Nephron progenitor cell (in vitro differentiated cells): ENCODE results near the gene OXCT1.

Source experiments
- DNase-seq: peaks from one replicate; pipeline ENCODE4 v3.0.0; 2021
- H3K27ac Mint-ChIP-seq: 2 replicates; pipeline ENCODE4 v1.8.0; 2021; ENCODE audit warnings: mild to moderate bottlenecking, moderate library complexity, mixed read lengths
- H3K27me3 Mint-ChIP-seq: 2 replicates; pipeline ENCODE4 v1.8.0; 2021; ENCODE audit warnings: mild to moderate bottlenecking, low read depth, mixed read lengths; ENCODE audit not compliant: poor library complexity
- H3K36me3 Mint-ChIP-seq: 2 replicates; pipeline ENCODE4 v1.8.0; 2021; ENCODE audit warnings: low read depth, mixed read lengths
- H3K4me1 Mint-ChIP-seq: 2 replicates; pipeline ENCODE4 v1.8.0; 2021; ENCODE audit warnings: mixed read lengths
- H3K4me3 Mint-ChIP-seq: 2 replicates; pipeline ENCODE4 v1.8.0; 2021; ENCODE audit warnings: mild to moderate bottlenecking, moderate library complexity, mixed read lengths
- H3K9me3 Mint-ChIP-seq: 2 replicates; pipeline ENCODE4 v1.8.0; 2021; ENCODE audit warnings: mild to moderate bottlenecking, moderate library complexity, mixed read lengths
- TF ChIP-seq, protein P1 (sequence below): fragments of 200-600 bp; sonication (generic); IDR thresholded peaks from 2 replicates; pipeline ENCODE4 v1.5.0; 2021; ENCODE audit warnings: antibody characterized with exemption

OXCT1 gene

DNA sequence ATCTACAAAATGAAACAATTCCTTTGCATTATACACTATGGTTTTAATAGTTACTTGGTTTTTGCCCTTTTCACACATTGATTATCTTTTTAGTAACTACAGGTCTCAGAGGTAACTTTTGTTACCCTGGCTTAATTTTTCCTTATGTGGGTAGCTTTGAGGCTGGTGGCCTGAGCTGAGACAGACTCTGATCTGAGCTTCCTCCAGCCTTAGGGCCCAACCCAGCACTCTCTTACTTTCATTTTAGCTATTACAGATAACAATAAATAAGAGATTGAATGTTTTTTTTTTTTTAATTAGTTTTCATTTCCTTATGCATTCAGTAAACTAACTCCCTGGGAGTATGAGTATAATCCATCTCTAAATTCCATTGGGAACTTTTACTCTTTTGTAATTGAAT lies 15.1 kb upstream of the OXCT1 start:
- Mint-ChIP-seq H3K9me3 (peaks cover 13% of the 10 kb centered on the region), H3K4me3 (no peak overlapping the region), H3K27me3 (peaks cover 6% of the 10 kb centered on the region), H3K4me1 (no peaks in the 10 kb centered on the region), H3K27ac (no peak overlapping the region), H3K36me3 (no peaks in the 10 kb centered on the region)
- DNase-seq = no peak
- TF ChIP-seq, protein P1, sequence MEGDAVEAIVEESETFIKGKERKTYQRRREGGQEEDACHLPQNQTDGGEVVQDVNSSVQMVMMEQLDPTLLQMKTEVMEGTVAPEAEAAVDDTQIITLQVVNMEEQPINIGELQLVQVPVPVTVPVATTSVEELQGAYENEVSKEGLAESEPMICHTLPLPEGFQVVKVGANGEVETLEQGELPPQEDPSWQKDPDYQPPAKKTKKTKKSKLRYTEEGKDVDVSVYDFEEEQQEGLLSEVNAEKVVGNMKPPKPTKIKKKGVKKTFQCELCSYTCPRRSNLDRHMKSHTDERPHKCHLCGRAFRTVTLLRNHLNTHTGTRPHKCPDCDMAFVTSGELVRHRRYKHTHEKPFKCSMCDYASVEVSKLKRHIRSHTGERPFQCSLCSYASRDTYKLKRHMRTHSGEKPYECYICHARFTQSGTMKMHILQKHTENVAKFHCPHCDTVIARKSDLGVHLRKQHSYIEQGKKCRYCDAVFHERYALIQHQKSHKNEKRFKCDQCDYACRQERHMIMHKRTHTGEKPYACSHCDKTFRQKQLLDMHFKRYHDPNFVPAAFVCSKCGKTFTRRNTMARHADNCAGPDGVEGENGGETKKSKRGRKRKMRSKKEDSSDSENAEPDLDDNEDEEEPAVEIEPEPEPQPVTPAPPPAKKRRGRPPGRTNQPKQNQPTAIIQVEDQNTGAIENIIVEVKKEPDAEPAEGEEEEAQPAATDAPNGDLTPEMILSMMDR = no peak

DNA sequence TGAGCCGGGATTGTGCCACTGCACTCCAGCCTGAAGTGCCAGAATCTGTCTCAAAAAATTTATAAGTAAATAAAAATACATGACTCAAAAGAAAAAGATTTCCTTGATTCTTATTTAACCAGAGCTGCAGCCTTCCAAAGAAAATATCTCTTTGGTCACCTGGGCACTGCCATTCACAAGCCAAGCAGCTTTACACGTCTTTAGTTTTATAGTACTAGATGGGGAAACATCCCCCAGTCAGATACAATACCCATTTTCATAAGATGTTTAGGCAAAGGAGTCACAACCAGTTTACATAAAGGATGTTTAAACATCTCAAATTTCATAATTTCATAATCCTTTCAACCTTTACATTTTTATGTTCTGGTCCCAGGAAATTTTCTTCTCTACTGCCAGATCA lies 13.7 kb upstream of the OXCT1 start:
- H3K36me3 Mint-ChIP-seq = no peaks in the 10 kb centered on the region
- peaks cover 6% of the 10 kb centered on the region for H3K27me3 Mint-ChIP-seq
- H3K4me3 Mint-ChIP-seq = no peak overlapping the region
- H3K27ac Mint-ChIP-seq = no peak overlapping the region
- no peak for DNase-seq
- no peaks in the 10 kb centered on the region for H3K4me1 Mint-ChIP-seq
- TF ChIP-seq, protein P1 = no peak
- peaks cover 13% of the 10 kb centered on the region for H3K9me3 Mint-ChIP-seq

DNA sequence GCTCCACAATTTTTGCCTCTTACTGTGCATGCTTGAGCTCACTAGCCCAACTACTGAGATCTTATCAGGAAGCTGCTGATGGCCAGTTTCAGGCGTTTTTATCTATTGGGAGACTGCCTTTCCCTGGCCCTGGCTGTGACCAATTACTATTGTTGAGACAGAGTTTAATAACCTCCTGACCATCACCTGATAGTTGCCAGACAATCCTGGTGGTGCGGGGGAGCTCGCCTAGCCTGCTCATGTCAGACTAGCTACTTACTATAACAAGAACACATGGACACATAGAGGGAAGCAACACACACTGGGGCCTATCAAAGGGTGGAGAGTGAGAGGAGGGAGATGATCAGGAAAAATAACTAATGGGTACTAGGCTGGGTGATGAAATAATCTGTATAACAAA lies 13.0 kb upstream of the OXCT1 start:
- H3K27ac Mint-ChIP-seq = no peak overlapping the region
- DNase-seq = no peak

DNA sequence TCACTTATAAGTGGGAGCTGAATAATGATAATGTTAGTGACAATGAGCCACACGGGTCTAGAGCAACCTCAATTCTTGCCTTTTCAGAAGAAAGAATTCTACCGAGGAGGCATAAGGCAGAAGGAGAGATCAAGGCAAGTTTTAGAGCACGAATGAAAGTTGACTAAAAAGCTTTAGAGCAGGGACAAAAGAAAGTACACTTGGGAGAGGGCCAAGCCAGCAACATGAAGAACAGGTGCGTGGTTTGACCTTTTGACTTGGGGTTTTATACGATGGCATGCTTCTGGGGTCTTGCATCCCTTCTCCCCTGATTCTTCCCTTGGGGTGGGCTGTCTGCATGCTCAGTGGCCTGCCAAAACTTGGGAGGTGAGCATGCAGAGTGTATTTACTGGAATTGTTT lies 12.5 kb upstream of the OXCT1 start:
- DNase-seq = no peak
- Mint-ChIP-seq H3K27ac (no peak overlapping the region), H3K4me1 (no peaks in the 10 kb centered on the region), H3K9me3 (peaks cover 10% of the 10 kb centered on the region), H3K27me3 (peaks cover 3% of the 10 kb centered on the region), H3K4me3 (no peak overlapping the region), H3K36me3 (no peaks in the 10 kb centered on the region)
- TF ChIP-seq, protein P1 = no peak

More for the DNA sequence above, 13.0 kb upstream of the OXCT1 start:
- TF ChIP-seq, protein P1 = no peak
- H3K4me1 Mint-ChIP-seq = no peaks in the 10 kb centered on the region
- peaks cover 13% of the 10 kb centered on the region for H3K9me3 Mint-ChIP-seq
- H3K36me3 Mint-ChIP-seq = no peaks in the 10 kb centered on the region
- peaks cover 5% of the 10 kb centered on the region for H3K27me3 Mint-ChIP-seq
- H3K4me3 Mint-ChIP-seq = no peak overlapping the region

DNA sequence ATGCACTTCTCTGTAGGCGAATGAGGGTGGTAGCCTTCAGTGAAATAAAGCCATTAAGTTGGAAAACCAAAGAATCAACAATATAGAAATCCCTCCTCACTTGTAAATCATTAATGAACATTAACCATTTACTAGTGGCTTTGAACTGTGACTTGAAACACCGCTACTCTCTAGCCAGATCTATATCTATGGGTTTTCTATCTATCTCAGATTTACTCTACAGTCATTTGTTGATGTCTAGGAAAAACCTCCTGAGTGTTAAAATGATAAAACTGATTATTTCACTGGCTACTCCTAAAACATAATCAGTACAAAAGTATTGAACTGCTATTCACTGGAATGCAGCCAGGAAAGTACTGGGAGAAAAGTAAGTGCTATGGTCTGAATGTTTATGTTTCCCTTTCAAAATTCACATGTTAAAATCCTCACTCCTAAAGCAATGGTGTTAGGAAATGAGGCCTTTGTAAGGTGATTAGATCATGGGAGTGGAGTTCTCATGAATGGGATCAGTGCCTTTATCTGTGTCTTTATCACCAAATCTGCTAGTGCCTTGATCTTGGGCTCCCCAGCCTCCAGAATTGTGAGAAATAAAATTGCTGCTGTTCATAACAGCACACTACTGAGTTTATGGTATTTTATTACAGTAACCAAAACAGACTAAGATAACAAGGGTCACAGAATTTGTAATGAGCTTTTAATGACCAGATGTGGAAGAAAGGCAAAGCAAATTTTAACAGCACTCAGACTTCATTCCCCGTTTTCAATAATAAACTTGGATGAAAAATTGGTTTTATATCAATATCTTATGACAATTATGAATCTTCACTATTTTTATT lies 8.6 kb upstream of the OXCT1 start:
- Mint-ChIP-seq H3K27me3 (peaks cover 7% of the 10 kb centered on the region), H3K4me3 (no peak overlapping the region), H3K27ac (no peak overlapping the region), H3K9me3 (peaks cover 6% of the 10 kb centered on the region), H3K36me3 (no peaks in the 10 kb centered on the region), H3K4me1 (peaks cover 11% of the 10 kb centered on the region)
- TF ChIP-seq, protein P1 = no peak
- no peak for DNase-seq

DNA sequence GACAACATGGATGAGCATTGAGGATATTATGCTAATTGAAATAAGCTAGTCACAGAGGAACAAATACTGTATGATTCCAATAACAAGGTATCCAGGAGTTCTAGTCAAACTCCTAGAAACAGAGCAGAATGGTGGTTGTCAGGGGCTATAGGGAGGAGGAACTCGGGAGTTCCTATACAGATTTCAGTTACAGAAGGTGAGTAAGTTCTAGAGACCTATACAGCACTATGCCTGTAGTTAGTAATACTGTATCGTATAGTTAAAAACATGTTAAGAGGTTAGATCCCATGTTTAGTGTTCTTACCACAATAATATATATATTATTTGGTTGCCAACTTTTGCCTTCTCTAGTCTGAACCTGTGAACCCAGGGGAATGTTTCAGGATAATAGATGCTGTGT lies 7.9 kb upstream of the OXCT1 start:
- peaks cover 6% of the 10 kb centered on the region for H3K9me3 Mint-ChIP-seq
- no peaks in the 10 kb centered on the region for H3K36me3 Mint-ChIP-seq
- peaks cover 11% of the 10 kb centered on the region for H3K4me1 Mint-ChIP-seq
- H3K27me3 Mint-ChIP-seq = peaks cover 7% of the 10 kb centered on the region
- no peak overlapping the region for H3K27ac Mint-ChIP-seq
- H3K4me3 Mint-ChIP-seq = no peak overlapping the region
- no peak for DNase-seq
- TF ChIP-seq, protein P1 = no peak
